H1 (cell line): Measurements from ENCODE around the gene PHTF2. TPM values are rescaled to one million over a fixed set of nuclear protein-coding genes. Genes with fewer than 3 reads are reported as not detected.

Experiments
- ATF2 ChIP-seq: IDR thresholded peaks from 2 replicates; pipeline ENCODE4 v1.6.1; 2012; ENCODE audit warnings: low read length, inconsistent platforms
- CREB1 ChIP-seq: IDR thresholded peaks from 2 replicates; pipeline ENCODE4 v1.6.1; 2012; ENCODE audit warnings: inconsistent platforms
- JUN ChIP-seq: IDR thresholded peaks from 2 replicates; pipeline ENCODE4 v1.6.1; 2011; ENCODE audit warnings: low read depth, mild to moderate bottlenecking, improper control_type of control experiment, low read length
- SIRT6 ChIP-seq: IDR thresholded peaks from one replicate; pipeline ENCODE4 v1.7.1; 2012; ENCODE audit warnings: low read length, inconsistent platforms
- TAF7 ChIP-seq: optimal IDR thresholded peaks from 2 replicates; pipeline ENCODE3; 2011; ENCODE audit warnings: low read depth, mild to moderate bottlenecking, inconsistent platforms, low read length, moderate library complexity, borderline replicate concordance
- polyA plus RNA-seq, 7 experiments: library from polyadenylated mRNA; depleted of rRNA in 3 of 7; stranded (reverse) in 5 of 7; unstranded in 2 of 7; fragments of >200 nt in 5 of 7; fragments of 200-250 nt in 2 of 7; gene quantifications; 1 replicate in 5 of 7; 2 replicates in 1 of 7; 4 replicates in 1 of 7; pipeline versions ENCODE4 v1.2.1 to v1.2.3, GENCODE V29; 2011 to 2013; ENCODE audit warnings: missing spikeins in 2 of 7, mixed read lengths in 2 of 7
- total RNA-seq: library from RNA; stranded (reverse); fragmentation: NEBNext Ultra II Directional; extraction: Animal tissue kit (Norgen Biotek cat#: 25700); gene quantifications from 2 replicates; pipeline ENCODE4 v1.2.1, GENCODE V29; 2021
- TF ChIP-seq, protein P1 (sequence below): IDR thresholded peaks from 2 replicates; pipeline ENCODE4 v1.6.1; 2012; ENCODE audit warnings: inconsistent platforms

The PHTF2 gene
- total and polyA plus RNA-seq, 2 of the 8 experiments (the other 6 are each of a cell fraction or from before 2014, with no cell fraction given), result 9.0 to 25.4 TPM

GRCh38 chr7:77942431-77942830 lies 143.9 kb downstream of the PHTF2 start (continued):
- TF ChIP-seq CREB1 (no peak), TAF7 (no peak), SIRT6 (no peak), JUN (no peak), ATF2 (no peak)
- TF ChIP-seq, protein P1, sequence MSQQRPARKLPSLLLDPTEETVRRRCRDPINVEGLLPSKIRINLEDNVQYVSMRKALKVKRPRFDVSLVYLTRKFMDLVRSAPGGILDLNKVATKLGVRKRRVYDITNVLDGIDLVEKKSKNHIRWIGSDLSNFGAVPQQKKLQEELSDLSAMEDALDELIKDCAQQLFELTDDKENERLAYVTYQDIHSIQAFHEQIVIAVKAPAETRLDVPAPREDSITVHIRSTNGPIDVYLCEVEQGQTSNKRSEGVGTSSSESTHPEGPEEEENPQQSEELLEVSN, result no peak
